Astrocyte of the spinal cord (primary cell): ENCODE results near the gene OSBPL9.
"Not testable (repeated sequence)": the region's sequence is repeated elsewhere in the genome, so short reads cannot be mapped to it uniquely, and the experiment has no call there.

ENCODE experiments used
- DNase-seq: peaks from one replicate; pipeline ENCODE4 v3.0.0; 2011; ENCODE audit warnings: low read depth, low spot score
- H3K4me3 ChIP-seq: 2 replicates; pipeline ENCODE4 v1.5.1; 2011; ENCODE audit warnings: low read depth, mild to moderate bottlenecking, low read length, moderate library complexity
- in situ Hi-C: cut with HindIII; loops from 2 replicates; pipeline ENCODE4 v1.10.0; 2017; ENCODE audit warnings: low sequenced_read_pairs
- TF ChIP-seq, protein P1 (sequence below): IDR thresholded peaks from 2 replicates; pipeline ENCODE4 v1.5.1; 2012; ENCODE audit warnings: low read depth, mild to moderate bottlenecking, low read length, inconsistent platforms

OSBPL9 gene

GRCh38 chr1:51814513-51814912, 197.6 kb downstream of the OSBPL9 start:
- TF ChIP-seq, protein P1, sequence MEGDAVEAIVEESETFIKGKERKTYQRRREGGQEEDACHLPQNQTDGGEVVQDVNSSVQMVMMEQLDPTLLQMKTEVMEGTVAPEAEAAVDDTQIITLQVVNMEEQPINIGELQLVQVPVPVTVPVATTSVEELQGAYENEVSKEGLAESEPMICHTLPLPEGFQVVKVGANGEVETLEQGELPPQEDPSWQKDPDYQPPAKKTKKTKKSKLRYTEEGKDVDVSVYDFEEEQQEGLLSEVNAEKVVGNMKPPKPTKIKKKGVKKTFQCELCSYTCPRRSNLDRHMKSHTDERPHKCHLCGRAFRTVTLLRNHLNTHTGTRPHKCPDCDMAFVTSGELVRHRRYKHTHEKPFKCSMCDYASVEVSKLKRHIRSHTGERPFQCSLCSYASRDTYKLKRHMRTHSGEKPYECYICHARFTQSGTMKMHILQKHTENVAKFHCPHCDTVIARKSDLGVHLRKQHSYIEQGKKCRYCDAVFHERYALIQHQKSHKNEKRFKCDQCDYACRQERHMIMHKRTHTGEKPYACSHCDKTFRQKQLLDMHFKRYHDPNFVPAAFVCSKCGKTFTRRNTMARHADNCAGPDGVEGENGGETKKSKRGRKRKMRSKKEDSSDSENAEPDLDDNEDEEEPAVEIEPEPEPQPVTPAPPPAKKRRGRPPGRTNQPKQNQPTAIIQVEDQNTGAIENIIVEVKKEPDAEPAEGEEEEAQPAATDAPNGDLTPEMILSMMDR: no peak
- no peak overlapping the region for H3K4me3 ChIP-seq
- in situ Hi-C loops: no loop called here
- no peak for DNase-seq

GRCh38 chr1:51818487-51818886, 201.6 kb downstream of the OSBPL9 start:
- no peak for DNase-seq
- TF ChIP-seq, protein P1: no peak
- H3K4me3 ChIP-seq: no peak overlapping the region
- in situ Hi-C loops: no loop called here

GRCh38 chr1:51819021-51819420, 202.1 kb downstream of the OSBPL9 start:
- DNase-seq, in situ Hi-C loops, H3K4me3 ChIP-seq: not testable (repeated sequence)

GRCh38 chr1:51819810-51820209, 202.9 kb downstream of the OSBPL9 start:
- H3K4me3 ChIP-seq: no peak overlapping the region
- in situ Hi-C loops: no loop called here
- TF ChIP-seq, protein P1: no peak
- no peak for DNase-seq

DNA sequence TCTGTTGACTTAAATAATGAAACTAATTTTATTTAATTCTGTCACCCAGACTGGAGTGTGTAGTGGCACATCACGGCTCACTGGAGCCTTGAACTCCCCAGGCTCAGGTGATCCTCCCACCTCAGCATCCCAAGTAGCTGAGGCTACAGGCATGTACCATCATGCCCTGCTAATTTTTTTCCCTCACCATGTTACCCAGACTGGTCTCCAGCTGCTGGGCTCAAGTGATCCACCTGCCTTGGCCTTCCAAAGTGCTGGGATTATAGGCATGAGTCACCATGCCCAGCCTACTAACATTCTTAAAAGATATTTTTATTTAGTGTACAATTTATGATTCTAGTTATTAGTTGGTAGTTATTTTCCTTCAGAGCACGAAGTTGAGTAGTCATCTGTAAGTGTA, 212.2 kb downstream of the OSBPL9 start:
- TF ChIP-seq, protein P1: no peak
- DNase-seq: no peak
- H3K4me3 ChIP-seq: no peak overlapping the region
- in situ Hi-C loops: no loop called here

GRCh38 chr1:51833700-51834099, 216.8 kb downstream of the OSBPL9 start:
- in situ Hi-C loops: no loop called here
- TF ChIP-seq, protein P1: no peak
- no peak overlapping the region for H3K4me3 ChIP-seq
- DNase-seq: no peak

DNA sequence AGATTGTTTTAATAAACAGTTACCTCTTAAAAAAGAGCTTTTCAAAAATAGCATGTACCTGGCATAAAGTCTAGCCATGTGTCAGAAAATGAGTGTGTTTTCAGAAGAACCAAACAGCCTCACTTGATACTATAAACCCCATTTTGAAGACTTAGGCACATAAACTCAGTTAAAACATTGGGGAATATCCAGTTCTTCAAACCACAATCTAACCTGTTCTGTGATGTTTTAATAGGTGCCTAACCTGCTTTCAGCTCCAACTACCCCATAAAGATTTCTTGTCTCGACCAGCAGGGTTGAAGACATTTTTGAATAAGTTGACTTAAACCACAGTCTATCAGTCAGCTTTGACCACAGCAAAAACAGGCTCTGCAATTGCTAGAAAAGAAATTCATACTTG, 220.4 kb downstream of the OSBPL9 start:
- TF ChIP-seq, protein P1: no peak
- no peak overlapping the region for H3K4me3 ChIP-seq
- in situ Hi-C loops: no loop called here
- no peak for DNase-seq
